Ammon's horn (tissue), 1 donor: Measurements from ENCODE around the gene AFAP1.

Experiments used
- DNase-seq: peaks from one replicate; pipeline ENCODE4 v3.0.0-alpha.2; 2016; ENCODE audit warnings: low spot score

AFAP1 gene

DNA sequence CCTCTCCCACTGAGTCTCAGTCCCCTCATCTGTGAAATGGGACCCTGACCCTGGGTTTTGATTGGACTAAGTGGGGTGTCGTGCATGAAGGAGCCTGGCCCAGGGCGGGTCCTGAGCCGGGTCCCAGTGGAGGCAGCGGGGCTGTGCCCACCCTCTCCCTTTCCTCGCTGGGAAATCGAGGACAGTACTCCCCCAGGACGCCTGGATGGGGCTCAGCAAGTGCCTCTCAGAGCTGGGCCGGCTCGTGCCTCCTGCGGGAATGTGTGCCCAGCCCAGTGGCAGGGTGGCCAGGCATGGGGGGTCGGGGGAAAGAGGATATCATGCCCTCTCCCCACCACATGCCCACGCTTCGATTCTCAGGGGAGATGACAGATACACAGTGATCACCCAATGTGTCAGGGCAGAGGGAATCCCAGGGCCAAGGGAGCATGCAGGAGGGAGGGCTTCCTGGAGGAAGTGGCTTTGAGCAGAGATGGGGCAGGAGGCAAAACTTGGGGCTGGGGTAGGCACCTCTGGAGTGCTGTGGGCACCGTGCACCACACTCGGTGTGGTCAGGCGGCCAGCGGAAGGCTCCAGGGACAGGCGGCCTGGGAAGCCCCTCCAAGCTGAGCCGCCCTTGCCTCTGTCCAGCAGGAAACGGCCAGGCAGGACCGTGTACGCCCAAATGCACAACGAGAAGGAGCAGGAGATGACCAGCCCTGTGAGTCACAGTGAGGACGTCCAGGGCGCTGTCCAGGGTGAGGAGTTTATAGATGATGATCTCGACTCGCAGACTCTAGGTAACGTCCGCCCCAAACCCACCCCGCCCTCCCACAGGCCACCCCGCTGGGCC, 203.0 kb downstream of the AFAP1 start:
- DNase-seq = no peak

DNA sequence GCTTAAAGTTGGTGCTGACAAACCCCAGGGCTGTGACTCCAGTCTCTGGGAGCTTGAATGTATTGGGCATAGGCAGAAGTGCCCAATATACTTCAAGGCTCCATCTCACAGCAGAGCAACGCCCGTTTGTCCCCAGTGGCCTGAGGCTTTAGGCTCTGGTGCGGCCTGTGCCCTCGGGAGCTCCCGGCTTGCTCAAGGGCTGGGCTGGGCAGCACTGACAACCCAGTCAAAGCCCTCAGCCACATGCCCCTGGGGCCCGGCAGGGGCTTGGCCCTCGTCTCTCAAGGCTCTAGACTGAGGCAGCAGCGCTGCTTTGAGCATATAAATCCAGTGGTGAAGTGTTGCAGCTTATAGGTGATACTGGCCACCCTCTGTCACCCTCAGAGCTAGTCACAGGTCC, 203.7 kb downstream of the AFAP1 start:
- DNase-seq = no peak

GRCh38 chr4:7735395-7735794, 204.3 kb downstream of the AFAP1 start:
- DNase-seq = no peak

DNA sequence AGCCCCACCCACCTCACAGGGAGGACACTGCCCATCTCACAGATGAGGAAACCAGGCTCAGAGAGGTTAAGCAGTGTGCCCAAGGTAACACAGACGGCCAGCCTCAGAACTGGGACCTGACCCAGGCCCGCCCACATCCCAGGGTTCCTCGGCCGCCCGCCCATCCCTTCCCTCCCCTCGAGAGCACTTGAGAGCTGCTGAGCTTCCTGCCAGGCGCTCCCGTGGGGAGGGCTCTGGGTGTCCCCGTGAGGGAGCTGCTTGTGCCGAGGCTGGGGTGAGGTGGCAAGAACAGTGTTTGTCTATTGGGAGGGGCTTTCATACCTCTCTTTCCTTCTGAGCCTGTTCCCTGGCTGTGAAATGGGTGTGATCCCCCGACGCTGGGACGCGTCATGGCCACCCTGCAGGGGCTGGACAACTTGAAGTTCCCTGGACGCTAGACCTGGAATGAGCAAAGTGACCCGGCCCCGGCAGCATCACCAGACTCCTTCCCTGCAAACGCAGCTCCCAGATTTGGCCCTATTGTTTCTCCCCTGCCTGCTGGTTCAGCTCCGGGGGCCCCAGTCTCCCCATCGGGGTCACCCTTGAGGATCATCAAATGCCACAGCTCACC, 204.9 kb downstream of the AFAP1 start:
- no peak for DNase-seq

- no peak for DNase-seq
Measured at GRCh38 chr4:7733801-7734650, 205.6 kb downstream of the AFAP1 start.

GRCh38 chr4:7733201-7733600, 206.5 kb downstream of the AFAP1 start:
- DNase-seq = no peak

GRCh38 chr4:7732263-7732662, 207.4 kb downstream of the AFAP1 start:
- DNase-seq = no peak

DNA sequence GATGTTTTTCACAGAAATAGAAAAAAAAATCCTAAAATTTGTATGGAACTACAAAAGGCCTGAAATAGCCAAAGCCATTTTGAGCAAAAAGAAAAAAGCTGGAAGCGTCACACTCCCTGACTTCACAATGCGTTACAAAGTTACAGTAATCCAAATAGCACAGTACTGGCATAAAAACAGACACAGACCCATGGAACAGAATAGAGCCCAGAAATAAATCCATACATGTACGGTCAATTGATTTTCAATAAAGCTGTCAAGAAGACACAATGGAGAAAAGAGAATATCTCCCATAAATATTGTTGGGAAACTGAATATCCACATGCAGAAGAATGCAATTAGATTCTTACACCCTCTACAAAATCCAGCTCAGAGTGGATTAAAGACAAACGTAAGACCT, 208.2 kb downstream of the AFAP1 start:
- no peak for DNase-seq

- DNase-seq = no peak
Measured at GRCh38 chr4:7727749-7728148, 211.9 kb downstream of the AFAP1 start.

- DNase-seq = no peak
Measured at GRCh38 chr4:7726665-7727413, 212.8 kb downstream of the AFAP1 start.

DNA sequence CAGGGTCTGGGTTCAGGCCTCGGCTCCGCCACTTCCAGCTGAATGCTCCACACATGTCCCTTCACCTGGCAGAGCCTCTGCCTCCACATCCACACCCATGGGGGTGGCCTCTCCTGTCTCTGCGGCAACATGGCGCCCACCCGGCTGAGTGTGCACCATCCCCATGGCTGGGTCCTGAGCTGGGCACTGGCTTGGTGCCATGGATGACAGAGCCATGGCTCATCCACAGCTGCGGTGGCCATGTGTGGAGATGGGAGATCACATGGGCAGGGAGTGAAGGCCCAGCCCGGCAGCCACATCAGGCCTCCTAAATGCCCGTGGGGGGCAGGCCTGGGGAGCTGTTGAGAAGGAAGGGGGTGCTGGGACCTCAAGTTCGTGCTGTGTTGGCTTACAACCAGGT, 213.7 kb downstream of the AFAP1 start:
- no peak for DNase-seq

DNA sequence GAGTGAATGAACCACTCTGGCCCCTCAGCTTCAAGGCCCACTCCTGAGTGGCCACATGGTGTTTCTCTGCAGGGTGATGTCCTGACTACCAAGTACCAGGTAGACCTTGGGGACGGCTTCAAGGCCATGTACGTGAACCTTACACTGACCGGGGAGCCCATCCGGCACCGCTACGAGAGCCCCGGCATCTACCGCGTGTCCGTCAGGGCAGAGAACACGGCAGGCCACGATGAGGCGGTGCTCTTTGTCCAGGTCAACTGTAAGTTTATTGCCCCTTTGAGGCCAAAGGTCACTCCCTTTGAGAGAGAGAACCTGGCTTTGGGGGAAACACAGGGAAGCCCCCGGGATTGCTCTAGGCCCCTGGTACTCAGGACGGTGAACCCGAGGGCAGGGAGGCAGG, 216.0 kb downstream of the AFAP1 start:
- DNase-seq = no peak

DNA sequence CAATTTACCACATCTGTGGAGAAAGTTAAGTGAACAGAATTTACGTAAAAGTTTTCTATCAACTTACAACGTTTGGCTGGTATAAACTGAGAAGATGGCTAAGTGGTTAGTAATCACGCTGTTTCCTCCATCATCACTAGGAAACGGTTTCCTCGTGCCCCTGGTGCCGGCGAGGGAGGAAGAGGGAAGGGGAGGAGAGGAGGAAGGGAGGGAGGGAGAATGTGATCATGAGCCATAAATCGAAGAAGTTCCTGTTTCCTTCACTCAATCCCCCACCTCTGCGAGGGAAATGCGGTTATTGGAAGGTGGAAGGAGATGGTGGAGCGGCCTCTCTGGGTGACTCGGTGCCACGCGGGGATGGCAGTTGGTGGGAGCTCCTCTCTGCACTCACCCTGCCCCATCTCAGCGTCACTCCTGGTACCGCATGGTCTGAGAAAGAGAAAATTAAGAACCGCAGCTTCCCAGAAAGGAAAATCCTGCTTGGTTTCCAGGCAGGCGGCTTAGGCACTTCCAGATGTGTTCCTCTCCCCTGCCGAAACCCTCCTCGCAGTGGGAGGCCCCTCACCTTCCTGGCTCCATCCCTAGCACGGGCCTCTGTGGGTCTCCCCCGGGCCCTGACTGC, 216.8 kb downstream of the AFAP1 start:
- no peak for DNase-seq

GRCh38 chr4:7721984-7722551, 217.6 kb downstream of the AFAP1 start:
- DNase-seq = no peak

DNA sequence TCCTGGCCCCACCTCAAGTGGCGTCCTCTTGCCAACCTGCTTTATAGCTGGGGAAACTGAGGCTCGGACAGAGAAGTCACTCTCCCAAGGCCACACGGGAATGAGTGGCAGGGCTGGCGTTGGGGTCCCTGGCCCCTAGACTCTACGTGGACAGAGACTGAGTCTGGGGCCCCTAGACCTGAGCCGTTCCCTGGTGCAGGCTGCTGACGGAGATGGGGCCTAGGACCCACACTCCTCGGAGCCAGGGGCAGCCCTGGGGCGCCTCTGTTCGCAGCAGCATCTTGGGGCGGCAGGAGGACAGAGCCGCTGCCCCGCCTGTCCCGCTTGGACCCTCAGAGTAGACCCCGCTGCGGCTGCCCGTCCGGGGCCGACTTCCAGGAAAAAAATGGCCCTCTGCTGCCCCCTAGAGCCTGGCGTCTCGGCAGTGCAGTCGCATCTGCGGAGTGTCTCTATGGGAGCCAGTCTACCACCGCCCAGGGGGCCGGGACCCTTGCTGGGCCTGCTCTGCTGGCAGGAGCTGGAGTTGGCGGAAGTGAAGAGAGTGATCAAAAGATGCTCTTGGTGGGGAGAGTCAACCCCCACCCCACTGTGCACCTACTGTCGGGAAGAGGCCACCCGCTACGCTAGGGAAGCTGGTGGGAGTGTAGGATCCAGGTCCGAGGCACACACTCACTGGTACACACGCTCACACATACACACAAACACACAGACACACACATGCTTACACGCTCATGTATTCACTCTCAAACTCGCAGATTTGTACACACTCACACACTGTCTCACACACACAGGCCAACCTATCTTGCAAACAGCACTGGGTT, 220.1 kb downstream of the AFAP1 start:
- DNase-seq = peak; percentile 49

- no peak for DNase-seq
Measured at GRCh38 chr4:7717946-7718490, 221.6 kb downstream of the AFAP1 start.

DNA sequence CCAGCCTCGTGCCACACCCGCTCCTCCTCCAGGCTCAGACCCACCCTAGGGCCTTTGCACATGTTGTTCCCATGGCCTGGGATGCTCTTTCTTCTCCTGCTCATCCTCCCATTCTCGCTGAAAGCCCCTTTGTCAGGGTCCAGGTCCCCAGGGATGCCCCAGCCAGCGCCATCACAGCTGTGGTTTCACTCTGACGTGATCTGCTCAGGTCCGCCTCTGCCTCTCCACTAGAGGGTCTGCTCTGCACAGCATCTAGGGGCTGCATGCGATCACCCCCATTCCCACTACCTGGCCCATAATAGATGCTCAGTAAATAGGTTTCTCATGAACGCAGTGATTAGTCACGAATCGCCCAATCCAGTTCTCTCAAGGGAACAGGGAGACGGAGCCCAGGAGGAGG, 222.5 kb downstream of the AFAP1 start:
- no peak for DNase-seq

DNA sequence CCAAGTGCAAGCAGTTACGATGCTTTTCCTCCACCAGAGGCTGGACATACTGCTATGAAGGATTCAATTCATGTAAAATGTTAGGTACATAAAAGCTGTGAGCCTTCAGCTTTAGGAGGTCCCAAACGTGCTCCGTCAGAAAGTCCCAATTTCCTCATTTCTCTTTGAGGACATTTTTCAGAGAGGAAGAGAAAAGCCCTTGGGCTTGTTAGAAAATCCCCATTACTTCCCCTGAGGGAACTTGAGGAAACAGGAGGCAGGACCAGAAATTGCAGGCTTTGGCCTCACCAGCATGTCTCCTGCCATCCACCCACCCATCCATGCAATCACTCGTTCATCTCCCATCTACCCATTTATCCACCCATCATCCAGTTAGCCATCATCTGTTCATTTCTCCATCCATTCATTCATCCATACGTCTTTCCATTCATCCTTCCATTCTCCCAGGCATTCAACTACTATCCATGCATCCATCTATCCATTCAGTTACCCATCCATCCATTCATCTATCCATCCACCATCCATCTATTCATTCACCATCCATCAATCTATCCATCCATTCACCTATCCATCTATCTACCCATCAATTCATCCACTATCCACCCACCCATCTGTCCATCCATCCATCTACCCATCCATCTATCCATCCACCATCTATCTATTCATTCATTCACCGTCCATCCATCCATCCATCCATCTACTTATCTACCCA, 223.5 kb downstream of the AFAP1 start:
- no peak for DNase-seq

- DNase-seq = no peak
Measured at GRCh38 chr4:7715271-7716009, 224.2 kb downstream of the AFAP1 start.
